ENCODE data around the gene TDRD10. TPM values are rescaled to one million over a fixed set of nuclear protein-coding genes. Genes with fewer than 3 reads are reported as not detected.

TDRD10 gene
- total and polyA plus RNA-seq, 7 donors = 0.46 to 3.9 (median 1.8) TPM

GRCh38 chr1:154571244-154571963 lies 69.4 kb downstream of the TDRD10 start:
- 96 to 97% methylated on average over 59 of the region's 59 CpGs for WGBS, 2 donors
- no peaks in the 10 kb centered on the region for H3K9me3 ChIP-seq
- no peak for TF ChIP-seq POLR2A (IDR thresholded peaks at IDR 0.05)
- no peak for TF ChIP-seq CTCF (IDR thresholded peaks at IDR 0.05)
- TF ChIP-seq POLR2AphosphoS5 (IDR thresholded peaks at IDR 0.05) = no peak
- TF ChIP-seq EP300 (IDR thresholded peaks at IDR 0.05) = no peak
- DNase-seq = no peak
- peaks cover 0 to 10% (median 8%) of the 10 kb centered on the region in 4 donors for H3K4me1 ChIP-seq
- no peak overlapping the region for H3K27ac ChIP-seq
- H3K27me3 ChIP-seq = peaks cover 0 to 18% (median 9%) of the 10 kb centered on the region in 3 donors
- intact Hi-C loops (cut with DNase I) = no loop called here
- H3K36me3 ChIP-seq = no peaks in the 10 kb centered on the region
- no peak overlapping the region for H3K4me3 ChIP-seq

GRCh38 chr1:154571964-154572288 lies 69.9 kb downstream of the TDRD10 start:
- no peak for DNase-seq
- Histone ChIP-seq H3K27me3 (peaks cover 0 to 18% (median 9%) of the 10 kb centered on the region in 3 donors), H3K4me3 (no peak overlapping the region), H3K9me3 (no peaks in the 10 kb centered on the region), H3K27ac (no peak overlapping the region), H3K36me3 (no peaks in the 10 kb centered on the region), H3K4me1 (peaks cover 0 to 10% (median 8%) of the 10 kb centered on the region in 4 donors)
- TF ChIP-seq EP300 (IDR thresholded peaks at IDR 0.05) = no peak
- TF ChIP-seq POLR2AphosphoS5 (IDR thresholded peaks at IDR 0.05) = no peak
- TF ChIP-seq POLR2A (IDR thresholded peaks at IDR 0.05) = no peak
- TF ChIP-seq CTCF (IDR thresholded peaks at IDR 0.05) = no peak
- intact Hi-C loops (cut with DNase I) = no loop called here
- WGBS, 2 donors = 95 to 96% methylated on average over 29 of the region's 29 CpGs

GRCh38 chr1:154572468-154573167 lies 70.6 kb downstream of the TDRD10 start:
- Histone ChIP-seq H3K9me3 (no peaks in the 10 kb centered on the region), H3K4me3 (no peak overlapping the region), H3K27me3 (peaks cover 0 to 12% (median 3%) of the 10 kb centered on the region in 3 donors), H3K4me1 (peaks cover 0 to 7% (median 6%) of the 10 kb centered on the region in 4 donors), H3K27ac (no peak overlapping the region), H3K36me3 (no peaks in the 10 kb centered on the region)
- TF ChIP-seq CTCF (IDR thresholded peaks at IDR 0.05) (no peak), POLR2AphosphoS5 (IDR thresholded peaks at IDR 0.05) (no peak), EP300 (IDR thresholded peaks at IDR 0.05) (no peak), POLR2A (IDR thresholded peaks at IDR 0.05) (no peak)
- 76 to 79% methylated on average over 10 of the region's 10 CpGs for WGBS, 2 donors
- intact Hi-C loops (cut with DNase I) = no loop called here
- DNase-seq = peak; percentile 56

GRCh38 chr1:154573168-154573510 lies 71.1 kb downstream of the TDRD10 start:
- Histone ChIP-seq H3K27ac (no peak overlapping the region), H3K4me3 (no peak overlapping the region), H3K27me3 (peaks cover 0 to 7% (median under 1%) of the 10 kb centered on the region in 3 donors), H3K4me1 (peaks cover 0 to 1% (median under 1%) of the 10 kb centered on the region in 4 donors), H3K36me3 (peaks cover 0 to 1% (median 0%) of the 10 kb centered on the region in 4 donors), H3K9me3 (no peaks in the 10 kb centered on the region)
- TF ChIP-seq POLR2A (IDR thresholded peaks at IDR 0.05) (no peak), EP300 (IDR thresholded peaks at IDR 0.05) (no peak), POLR2AphosphoS5 (IDR thresholded peaks at IDR 0.05) (no peak), CTCF (IDR thresholded peaks at IDR 0.05) (no peak)
- WGBS, 2 donors = 80 to 91% methylated on average over 3 of the region's 3 CpGs
- intact Hi-C loops (cut with DNase I) = no loop called here
- DNase-seq = no peak
